ENCODE data around the gene JPH4.

The JPH4 gene

DNA sequence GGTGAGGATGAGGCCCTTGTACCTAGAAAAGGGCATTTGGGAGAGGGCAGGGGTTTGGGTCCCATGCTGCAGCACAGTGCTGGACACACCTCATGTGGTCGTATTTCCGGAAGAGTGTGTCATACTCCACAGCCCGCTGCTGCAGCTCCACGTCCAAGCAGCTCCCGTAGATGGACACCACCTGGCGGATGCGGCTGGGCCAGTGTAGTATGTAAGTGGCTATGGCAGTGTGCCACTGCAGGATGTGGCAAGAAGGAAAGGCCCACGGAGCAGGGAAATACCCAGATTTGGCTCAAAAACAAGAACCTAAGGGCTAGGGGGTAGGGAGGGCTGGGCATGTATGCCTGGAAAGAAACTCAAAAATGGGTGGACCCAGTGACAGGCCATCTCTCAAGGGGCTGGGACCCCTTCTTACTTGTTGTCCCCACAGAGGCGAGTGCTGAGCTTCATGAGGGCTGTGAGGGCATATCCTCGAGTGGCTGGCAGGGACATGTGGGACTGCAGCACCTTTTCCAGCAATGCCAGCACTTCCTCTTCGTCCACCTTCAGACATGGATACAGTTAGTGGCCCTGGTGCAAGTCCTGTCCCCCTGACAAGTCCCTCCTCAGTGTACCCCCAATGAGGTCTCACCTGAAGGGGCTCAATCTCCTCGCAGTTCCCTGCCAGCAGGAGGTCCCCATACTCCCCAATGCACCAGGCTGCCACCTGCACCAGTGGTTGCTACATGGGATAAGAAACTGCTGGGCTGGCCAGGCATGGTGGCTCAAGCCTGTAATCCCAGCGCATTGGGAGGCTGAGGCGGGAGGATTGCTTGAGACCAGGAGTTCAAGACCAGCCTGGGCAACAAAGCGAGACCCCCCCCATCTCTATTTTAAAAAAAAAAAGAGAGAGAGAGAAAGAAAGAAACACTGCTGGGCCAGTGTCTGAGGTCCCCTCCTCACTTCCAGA lies 16.4 kb downstream of the JPH4 start:
- no peak for DNase-seq

DNA sequence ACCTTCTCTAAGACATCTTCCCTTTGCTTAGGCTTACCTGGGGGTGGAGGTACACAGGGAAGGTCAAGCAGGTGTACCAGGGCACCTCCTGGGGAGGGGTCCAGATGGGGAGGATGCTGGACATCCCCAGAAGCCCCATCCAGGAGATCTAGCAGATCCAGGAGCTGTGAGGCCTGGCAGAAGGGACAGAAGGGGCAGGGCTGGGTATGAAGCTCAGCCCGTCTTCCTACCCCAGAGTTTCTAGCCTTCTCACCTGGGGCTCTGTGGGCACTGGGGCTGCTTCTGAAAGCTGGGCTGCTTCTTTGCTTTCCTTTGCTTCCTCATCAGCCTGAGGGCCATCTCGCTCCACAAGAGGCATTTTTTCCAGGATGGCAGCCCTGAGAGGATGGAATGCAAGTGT lies 17.3 kb downstream of the JPH4 start:
- DNase-seq, result no peak

DNA sequence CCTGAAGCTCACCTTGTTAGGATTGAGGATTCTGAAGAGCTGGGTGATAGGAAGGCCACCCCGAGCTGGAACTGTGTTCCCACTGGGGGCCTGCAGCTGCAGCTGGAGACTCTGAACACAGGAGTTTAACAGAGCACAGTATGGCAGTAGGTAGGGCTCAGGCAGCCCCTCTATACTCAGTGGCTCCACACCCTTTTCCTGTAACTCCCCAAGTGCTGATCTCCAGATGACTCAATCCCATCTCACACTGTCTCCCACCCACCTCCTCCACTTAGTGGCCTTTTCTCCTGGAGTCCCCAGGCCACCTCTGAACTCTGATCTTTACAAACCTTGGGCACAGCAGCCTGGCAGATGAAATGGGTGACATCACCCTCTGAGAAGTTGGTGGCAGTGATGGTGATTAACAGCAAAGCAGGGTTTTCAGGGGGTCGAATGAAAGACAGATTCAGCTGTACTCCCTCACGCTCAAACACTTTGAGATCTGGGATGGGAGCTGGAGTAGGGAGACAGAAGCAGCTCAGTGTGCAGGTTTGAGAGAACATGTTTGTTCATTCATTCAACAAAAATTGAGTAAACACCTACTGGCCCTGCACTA lies 18.6 kb downstream of the JPH4 start:
- no peak for DNase-seq

DNA sequence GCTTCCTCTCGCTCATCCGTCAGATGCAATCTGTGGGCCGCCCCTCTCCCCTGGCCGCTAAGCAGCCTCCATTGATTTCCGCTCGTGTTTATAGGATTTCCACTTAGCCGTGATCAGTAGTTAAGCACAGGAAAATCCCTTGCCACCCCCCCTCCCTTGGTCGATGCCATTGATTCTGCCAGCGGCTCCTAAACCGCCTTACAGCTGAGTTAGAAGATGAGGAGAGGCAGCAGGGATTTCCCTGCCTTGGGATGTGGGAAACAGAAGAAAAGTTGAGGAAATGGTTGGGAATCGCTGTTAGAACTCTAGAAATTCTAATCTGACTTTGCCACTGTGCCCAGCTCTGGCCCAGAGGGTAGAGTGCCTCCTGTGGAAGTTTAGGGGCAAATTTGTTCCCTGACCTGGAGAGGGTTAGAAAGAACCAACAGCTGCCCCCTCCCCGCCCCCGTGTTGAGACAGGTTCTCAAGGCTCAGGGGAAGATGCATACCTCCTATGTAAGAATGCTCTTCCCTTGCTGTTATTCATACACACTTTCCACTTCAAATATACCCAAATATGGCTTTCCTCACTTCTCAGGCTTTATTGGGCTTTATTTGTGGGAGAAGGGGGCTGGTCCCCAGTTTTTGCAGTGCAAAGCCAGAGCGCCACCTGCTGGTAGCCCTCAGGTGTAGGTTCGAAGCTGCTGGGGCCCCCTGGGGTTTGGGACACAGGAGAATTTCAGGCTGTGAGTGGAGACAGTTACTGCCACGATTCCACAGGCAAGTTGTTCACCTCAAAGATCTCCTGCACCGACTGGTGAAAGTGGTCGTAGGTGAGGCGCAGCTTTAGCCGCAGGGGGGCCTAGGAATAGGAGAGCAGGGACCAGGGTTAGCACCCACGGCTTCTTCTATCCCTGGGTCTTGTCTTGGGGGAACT lies 19.3 kb downstream of the JPH4 start:
- DNase-seq, result peak; percentile 67

DNA sequence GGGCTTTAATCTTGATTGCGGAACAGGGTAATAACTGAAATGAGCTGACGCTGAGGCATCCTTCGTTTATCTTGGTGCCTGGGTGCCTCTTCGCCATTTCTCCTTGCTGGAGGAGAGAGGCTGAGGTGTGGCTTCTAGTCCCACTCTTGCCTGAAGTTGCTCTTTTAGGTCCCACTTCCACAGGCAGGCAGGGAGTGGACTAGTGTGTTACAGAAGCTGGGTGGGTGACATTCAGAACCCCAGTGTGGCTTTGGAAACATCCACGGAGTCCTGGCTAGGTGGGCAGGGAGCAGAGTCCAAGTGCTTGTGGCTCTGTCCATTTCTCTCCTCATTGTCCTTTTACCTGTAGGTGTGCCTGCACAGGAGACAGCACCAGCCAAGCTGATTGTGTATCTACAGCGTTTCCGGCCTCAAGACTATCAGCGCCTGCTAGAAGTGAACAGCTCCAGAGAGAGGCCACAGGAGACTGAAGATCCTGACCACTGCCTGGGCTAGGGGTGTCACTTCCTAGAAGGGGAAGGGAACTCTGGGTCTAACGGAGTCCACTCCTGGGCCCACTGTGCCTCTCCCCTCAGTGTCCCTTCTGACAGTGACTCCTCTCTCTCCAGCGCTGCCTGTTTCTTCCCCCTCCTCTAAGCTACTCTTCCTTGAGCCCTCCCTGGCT lies 20.1 kb downstream of the JPH4 start:
- no peak for DNase-seq

- no peak for DNase-seq
Measured at GRCh38 chr14:23557946-23558345, 20.6 kb downstream of the JPH4 start.

- DNase-seq, result no peak
Measured at GRCh38 chr14:23557521-23557920, 21.1 kb downstream of the JPH4 start.

- no peak for DNase-seq
Measured at GRCh38 chr14:23556700-23557440, 21.7 kb downstream of the JPH4 start.

DNA sequence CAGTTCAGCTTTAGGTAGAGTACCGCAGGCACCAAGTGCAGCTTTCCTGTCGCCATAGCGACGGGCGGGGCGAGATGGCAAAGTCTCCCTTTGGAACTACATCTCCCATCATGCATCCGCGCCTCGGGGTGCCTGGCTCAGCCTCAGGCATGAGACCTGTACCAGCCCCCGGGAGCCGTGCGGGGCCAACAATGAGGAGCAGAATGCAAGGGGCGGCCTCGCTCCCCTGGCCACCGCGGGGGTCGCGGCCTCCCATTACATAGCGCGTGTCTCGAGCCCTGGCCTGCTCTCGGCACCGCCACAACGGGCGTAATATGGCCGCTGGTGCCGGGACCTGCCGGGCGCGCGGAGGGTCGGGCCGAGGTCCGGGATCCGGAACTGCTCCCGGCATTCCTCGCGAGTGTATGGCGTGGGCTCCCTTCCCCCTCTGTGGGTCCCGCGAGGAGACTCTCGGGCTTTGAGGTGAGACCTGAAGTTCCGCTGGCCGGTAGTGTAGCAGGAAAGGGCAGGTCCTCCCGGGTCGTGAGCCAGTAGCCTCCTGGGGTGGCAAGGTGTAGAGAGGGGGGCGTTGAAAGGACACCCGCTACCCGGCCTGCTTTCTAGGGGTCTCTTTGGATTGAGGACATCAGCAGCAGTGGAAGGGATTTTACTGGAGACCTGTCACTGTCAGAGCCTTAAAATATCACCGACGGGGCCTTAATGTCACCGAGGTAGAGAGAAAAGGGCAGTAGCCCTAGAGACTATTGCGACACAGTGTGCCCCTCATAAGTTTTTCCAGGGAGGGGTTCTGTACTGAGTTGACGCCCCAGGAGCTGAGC lies 22.5 kb downstream of the JPH4 start, which contains the start of gene THTPA:
Gene THTPA (plus strand): TSS at position 390 of the 818 bp plus-strand sequence. CDS start 487 bp downstream, outside the sequence.
- peak; percentile 93 for DNase-seq

- DNase-seq, result no peak
Measured at GRCh38 chr14:23555533-23555881, 23.1 kb downstream of the JPH4 start.

DNA sequence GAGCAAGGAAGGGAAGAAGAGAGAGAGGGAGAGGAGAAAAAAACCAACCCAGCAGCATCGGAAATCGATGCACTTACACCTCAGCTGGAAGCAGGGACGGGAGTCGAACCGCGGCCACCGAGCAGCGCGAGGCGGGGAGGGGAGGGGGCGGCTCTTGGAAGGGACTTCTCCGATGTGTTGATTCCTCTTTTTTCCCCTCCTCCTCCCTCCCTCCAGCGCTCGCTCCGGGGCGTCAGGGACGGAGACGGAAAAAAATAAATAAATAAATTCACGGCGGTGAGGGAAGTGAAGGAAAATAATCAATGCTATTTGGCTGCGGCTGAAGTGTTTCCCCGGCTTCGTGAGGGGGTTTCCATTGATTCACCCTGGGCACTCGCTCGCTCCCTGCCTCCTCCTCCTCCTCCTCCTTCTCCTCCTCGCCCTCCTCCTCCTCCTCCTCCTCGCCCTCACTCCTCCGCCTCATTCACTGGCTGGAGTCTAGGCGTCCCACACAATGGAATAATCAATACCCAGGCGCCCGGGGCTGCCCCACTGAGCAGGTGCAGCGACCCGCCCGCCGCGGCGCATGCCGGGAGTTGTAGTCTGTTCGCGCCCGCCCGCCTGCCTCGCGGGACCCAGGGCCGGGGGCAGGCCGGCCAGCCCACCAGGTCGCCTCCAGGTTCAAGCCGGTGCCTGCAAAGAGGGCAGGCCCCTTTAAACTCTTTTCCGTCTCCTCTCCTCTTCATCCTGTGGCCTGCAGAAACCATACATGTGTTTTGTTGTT lies 27.1 kb downstream of the JPH4 start, which contains the start of gene ZFHX2:
Gene ZFHX2 (minus strand): TSS at position 500 of the 763 bp plus-strand sequence. CDS start 16,440 bp downstream, outside the sequence.
- DNase-seq, result peak; percentile 79

GRCh38 chr14:23550812-23551265 lies 27.8 kb downstream of the JPH4 start:
- no peak for DNase-seq

DNA sequence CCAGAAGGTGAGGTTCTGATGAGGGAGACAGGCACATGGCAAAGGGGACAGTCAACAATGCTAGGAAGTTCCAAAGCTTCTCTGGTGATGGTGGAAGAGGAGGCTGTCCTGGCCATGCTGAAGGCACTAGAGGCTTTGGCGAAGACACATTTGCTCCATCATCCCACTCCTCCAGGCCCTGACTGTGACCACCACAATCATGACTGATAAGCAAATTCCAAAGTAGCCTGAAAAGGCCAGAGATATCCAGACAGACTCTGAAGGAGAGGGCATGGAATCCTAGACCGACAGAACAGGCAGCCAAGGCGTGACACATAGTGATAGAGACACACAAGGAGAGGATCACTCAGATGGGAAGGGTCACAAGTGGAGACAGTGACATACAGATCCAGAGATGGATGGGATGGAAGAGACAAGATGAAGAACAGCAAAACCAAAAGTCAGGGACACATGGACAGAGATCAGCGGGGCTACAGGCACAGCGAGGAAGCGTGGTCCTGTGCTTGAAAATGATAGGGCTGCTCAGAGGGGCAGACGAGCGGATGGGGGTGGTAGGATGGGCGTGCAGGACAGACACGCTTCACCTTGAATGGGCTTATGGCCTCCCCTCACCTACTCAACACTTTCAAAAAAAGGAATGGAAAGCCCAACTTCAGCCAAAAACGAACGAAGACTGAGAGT lies 28.3 kb downstream of the JPH4 start:
- no peak for DNase-seq

DNA sequence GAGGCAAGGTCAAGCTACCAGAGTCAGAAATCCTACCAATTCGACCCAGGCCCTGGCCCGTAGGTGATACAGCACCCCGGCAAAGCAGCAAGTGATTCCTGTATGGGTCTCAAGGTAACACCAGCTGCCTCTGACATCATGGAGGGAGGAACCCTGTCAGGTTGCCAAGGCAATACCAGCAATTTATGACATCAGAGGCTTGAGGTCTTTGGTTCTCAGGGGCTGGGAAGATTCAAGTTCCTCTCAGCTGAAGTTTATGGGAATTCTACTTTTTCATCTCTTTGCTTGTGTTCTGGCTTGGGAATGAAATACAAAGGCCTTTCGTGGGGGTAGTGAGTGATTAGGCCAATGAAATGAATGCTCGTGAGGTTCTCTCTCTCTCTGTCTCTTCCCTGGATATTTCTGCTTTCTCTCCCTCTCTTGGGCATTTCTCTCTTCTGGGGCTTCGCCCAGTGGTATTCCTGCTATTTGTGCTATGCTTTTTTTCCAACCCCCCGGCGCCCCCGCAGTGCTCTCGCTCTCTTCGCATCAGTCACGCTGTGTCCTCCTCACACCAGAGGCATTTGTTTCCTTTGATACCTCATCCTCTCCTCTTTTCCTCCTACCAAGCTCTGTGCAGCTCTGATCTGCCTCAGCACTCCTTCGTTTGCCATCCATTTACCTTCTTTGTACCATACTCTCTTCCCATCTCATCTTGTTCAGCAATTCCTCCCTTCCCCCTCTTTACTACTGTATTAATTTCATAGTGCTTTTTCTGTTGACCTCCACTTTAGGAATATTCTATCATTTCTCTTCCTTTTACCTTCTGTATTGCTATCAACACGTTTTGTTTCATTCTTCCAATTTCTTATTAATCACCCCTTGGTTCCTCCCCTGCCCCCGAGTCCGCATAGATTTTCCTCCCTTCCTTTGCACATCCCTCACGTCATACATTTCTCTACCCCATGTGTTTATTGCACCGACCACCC lies 30.0 kb downstream of the JPH4 start:
- no peak for DNase-seq

- DNase-seq, result no peak
Measured at GRCh38 chr14:23547924-23548323, 30.7 kb downstream of the JPH4 start.

DNA sequence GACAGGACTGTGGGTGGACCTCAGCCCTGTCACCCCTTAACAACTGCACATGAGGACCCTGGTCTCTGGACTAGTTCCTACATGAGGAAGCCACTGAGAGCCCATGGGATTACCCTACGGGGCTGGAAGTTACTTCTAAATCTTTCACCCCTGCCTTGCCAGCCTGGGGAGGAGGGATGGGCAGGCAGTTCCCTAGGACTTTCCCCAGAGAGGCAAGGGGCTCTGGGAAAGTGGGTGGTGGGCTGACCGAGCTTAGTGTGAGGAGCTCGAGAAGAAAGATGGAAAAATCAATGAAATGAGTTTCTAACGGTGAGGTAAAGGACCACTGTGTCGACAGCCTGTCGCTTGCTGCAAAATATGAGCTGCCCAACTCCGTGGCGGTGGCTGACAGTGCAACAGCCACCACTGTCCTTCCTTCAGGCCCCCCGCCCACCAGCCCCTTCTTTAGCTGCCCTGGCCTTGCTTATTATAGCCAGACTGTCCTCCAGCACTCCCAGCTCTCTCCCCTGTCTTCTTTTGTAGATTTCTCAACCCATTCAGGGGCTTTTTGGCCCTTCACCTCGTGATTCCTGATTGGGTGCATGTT lies 32.0 kb downstream of the JPH4 start:
- no peak for DNase-seq

- DNase-seq, result no peak
Measured at GRCh38 chr14:23545740-23546365, 32.7 kb downstream of the JPH4 start.
